ENCODE data around the gene MSLN.

Gene MSLN

GRCh38 chr16:779561-779960 is 19.0 kb downstream of the MSLN start:
- Histone ChIP-seq H3K4me3 (ENCODE audit: low read depth, low read length) (no peak overlapping the region), H3K79me2 (ENCODE audit: control insufficient read depth, insufficient read depth, low read length, unreplicated experiment) (no peaks in the 10 kb centered on the region), H3K27ac (ENCODE audit: low read depth, low read length) (no peak overlapping the region), H3K36me3 (ENCODE audit: insufficient read depth, low read length) (no peaks in the 10 kb centered on the region), H3K4me1 (ENCODE audit: control insufficient read depth, insufficient read depth, low read length, unreplicated experiment) (peaks cover 3% of the 10 kb centered on the region), H2AFZ (ENCODE audit: low read length, unreplicated experiment) (no peak overlapping the region), H3K27me3 (ENCODE audit: insufficient read depth, low read length) (no peaks in the 10 kb centered on the region)

GRCh38 chr16:780296-780695 is 19.8 kb downstream of the MSLN start:
- Histone ChIP-seq H2AFZ (ENCODE audit: low read length, unreplicated experiment) (no peak overlapping the region), H3K4me1 (ENCODE audit: control insufficient read depth, insufficient read depth, low read length, unreplicated experiment) (peaks cover 3% of the 10 kb centered on the region), H3K36me3 (ENCODE audit: insufficient read depth, low read length) (no peaks in the 10 kb centered on the region), H3K4me3 (ENCODE audit: low read depth, low read length) (no peak overlapping the region), H3K27ac (ENCODE audit: low read depth, low read length) (no peak overlapping the region), H3K27me3 (ENCODE audit: insufficient read depth, low read length) (no peaks in the 10 kb centered on the region), H3K79me2 (ENCODE audit: control insufficient read depth, insufficient read depth, low read length, unreplicated experiment) (no peaks in the 10 kb centered on the region)

GRCh38 chr16:781346-782010 is 20.9 kb downstream of the MSLN start:
- no peak overlapping the region for H3K4me3 ChIP-seq (ENCODE audit: low read depth, low read length)
- H3K27me3 ChIP-seq (ENCODE audit: insufficient read depth, low read length) = no peaks in the 10 kb centered on the region
- no peak overlapping the region for H3K27ac ChIP-seq (ENCODE audit: low read depth, low read length)

GRCh38 chr16:782258-782657 is 21.7 kb downstream of the MSLN start:
- H3K79me2 ChIP-seq (ENCODE audit: control insufficient read depth, insufficient read depth, low read length, unreplicated experiment) = peaks cover 4% of the 10 kb centered on the region
- peaks cover 7% of the 10 kb centered on the region for H3K4me1 ChIP-seq (ENCODE audit: control insufficient read depth, insufficient read depth, low read length, unreplicated experiment)
- H3K36me3 ChIP-seq (ENCODE audit: insufficient read depth, low read length) = no peaks in the 10 kb centered on the region
- H3K27ac ChIP-seq (ENCODE audit: low read depth, low read length) = no peak overlapping the region
- H2AFZ ChIP-seq (ENCODE audit: low read length, unreplicated experiment) = no peak overlapping the region
- no peak overlapping the region for H3K4me3 ChIP-seq (ENCODE audit: low read depth, low read length)
- no peaks in the 10 kb centered on the region for H3K27me3 ChIP-seq (ENCODE audit: insufficient read depth, low read length)

More at GRCh38 chr16:781346-782010, 20.9 kb downstream of the MSLN start:
- no peak overlapping the region for H2AFZ ChIP-seq (ENCODE audit: low read length, unreplicated experiment)
- no peaks in the 10 kb centered on the region for H3K36me3 ChIP-seq (ENCODE audit: insufficient read depth, low read length)
- H3K79me2 ChIP-seq (ENCODE audit: control insufficient read depth, insufficient read depth, low read length, unreplicated experiment) = no peaks in the 10 kb centered on the region
- peaks cover 3% of the 10 kb centered on the region for H3K4me1 ChIP-seq (ENCODE audit: control insufficient read depth, insufficient read depth, low read length, unreplicated experiment)

GRCh38 chr16:782766-783403 is 22.4 kb downstream of the MSLN start:
- H3K4me3 ChIP-seq (ENCODE audit: low read depth, low read length) = no peak overlapping the region
- H3K79me2 ChIP-seq (ENCODE audit: control insufficient read depth, insufficient read depth, low read length, unreplicated experiment) = peaks cover 11% of the 10 kb centered on the region
- H3K36me3 ChIP-seq (ENCODE audit: insufficient read depth, low read length) = no peaks in the 10 kb centered on the region
- no peak overlapping the region for H2AFZ ChIP-seq (ENCODE audit: low read length, unreplicated experiment)
- no peaks in the 10 kb centered on the region for H3K27me3 ChIP-seq (ENCODE audit: insufficient read depth, low read length)
- peaks cover 9% of the 10 kb centered on the region for H3K4me1 ChIP-seq (ENCODE audit: control insufficient read depth, insufficient read depth, low read length, unreplicated experiment)
- H3K27ac ChIP-seq (ENCODE audit: low read depth, low read length) = no peak overlapping the region

- Histone ChIP-seq H3K36me3 (ENCODE audit: insufficient read depth, low read length) (no peaks in the 10 kb centered on the region), H3K4me3 (ENCODE audit: low read depth, low read length) (no peak overlapping the region), H3K27me3 (ENCODE audit: insufficient read depth, low read length) (no peaks in the 10 kb centered on the region), H3K27ac (ENCODE audit: low read depth, low read length) (no peak overlapping the region), H2AFZ (ENCODE audit: low read length, unreplicated experiment) (no peak overlapping the region), H3K79me2 (ENCODE audit: control insufficient read depth, insufficient read depth, low read length, unreplicated experiment) (peaks cover 12% of the 10 kb centered on the region), H3K4me1 (ENCODE audit: control insufficient read depth, insufficient read depth, low read length, unreplicated experiment) (peaks cover 9% of the 10 kb centered on the region)
Observed at GRCh38 chr16:783404-784161, 23.0 kb downstream of the MSLN start.

GRCh38 chr16:784431-784830 is 23.9 kb downstream of the MSLN start:
- Histone ChIP-seq H2AFZ (ENCODE audit: low read length, unreplicated experiment) (no peak overlapping the region), H3K36me3 (ENCODE audit: insufficient read depth, low read length) (no peaks in the 10 kb centered on the region), H3K79me2 (ENCODE audit: control insufficient read depth, insufficient read depth, low read length, unreplicated experiment) (peaks cover 18% of the 10 kb centered on the region), H3K4me1 (ENCODE audit: control insufficient read depth, insufficient read depth, low read length, unreplicated experiment) (peaks cover 13% of the 10 kb centered on the region), H3K27me3 (ENCODE audit: insufficient read depth, low read length) (no peaks in the 10 kb centered on the region), H3K27ac (ENCODE audit: low read depth, low read length) (no peak overlapping the region), H3K4me3 (ENCODE audit: low read depth, low read length) (no peak overlapping the region)

- no peak overlapping the region for H2AFZ ChIP-seq (ENCODE audit: low read length, unreplicated experiment)
Observed at GRCh38 chr16:785563-786535, 25.3 kb downstream of the MSLN start.

GRCh38 chr16:787321-787966 is 26.9 kb downstream of the MSLN start:
- Histone ChIP-seq H3K27ac (ENCODE audit: low read depth, low read length) (no peak overlapping the region), H3K36me3 (ENCODE audit: insufficient read depth, low read length) (peaks cover 10% of the 10 kb centered on the region; the same call in 1 of the 2 replicates), H2AFZ (ENCODE audit: low read length, unreplicated experiment) (no peak overlapping the region), H3K4me1 (ENCODE audit: control insufficient read depth, insufficient read depth, low read length, unreplicated experiment) (peaks cover 15% of the 10 kb centered on the region), H3K4me3 (ENCODE audit: low read depth, low read length) (peak overlapping the region; percentile 97), H3K79me2 (ENCODE audit: control insufficient read depth, insufficient read depth, low read length, unreplicated experiment) (peaks cover 20% of the 10 kb centered on the region), H3K27me3 (ENCODE audit: insufficient read depth, low read length) (no peaks in the 10 kb centered on the region)

More at GRCh38 chr16:785563-786535, 25.3 kb downstream of the MSLN start:
- Histone ChIP-seq H3K27me3 (ENCODE audit: insufficient read depth, low read length) (no peaks in the 10 kb centered on the region), H3K4me1 (ENCODE audit: control insufficient read depth, insufficient read depth, low read length, unreplicated experiment) (peaks cover 15% of the 10 kb centered on the region), H3K79me2 (ENCODE audit: control insufficient read depth, insufficient read depth, low read length, unreplicated experiment) (peaks cover 20% of the 10 kb centered on the region), H3K27ac (ENCODE audit: low read depth, low read length) (no peak overlapping the region), H3K4me3 (ENCODE audit: low read depth, low read length) (no peak overlapping the region), H3K36me3 (ENCODE audit: insufficient read depth, low read length) (no peaks in the 10 kb centered on the region)
